HepG2 (cell line): ENCODE measurements around the gene BTRC.

Experiments
- CTCF ChIP-seq: sonication (generic); formaldehyde crosslinking; IDR thresholded peaks from 2 replicates; pipeline ENCODE4 v1.5.0; 2020; ENCODE audit warnings: mild to moderate bottlenecking, missing genetic modification reagents, moderate library complexity
- IKZF4 ChIP-seq: sonication (generic); formaldehyde crosslinking; IDR thresholded peaks from 2 replicates; pipeline ENCODE4 v1.5.1; 2020; ENCODE audit warnings: borderline replicate concordance, mild to moderate bottlenecking, low read depth, missing genetic modification reagents; ENCODE audit errors: not compliant biosample characterization
- MED1 ChIP-seq: sonication (generic); formaldehyde crosslinking; IDR thresholded peaks from 2 replicates; pipeline ENCODE4 v1.4.0; 2020; ENCODE audit warnings: missing genetic modification reagents
- POLR2A ChIP-seq, 2 experiments: IDR thresholded peaks; 2 replicates each; pipeline ENCODE4 v1.6.1; 2011; ENCODE audit warnings: low read depth in 2 of 2, low read length in 2 of 2, mild to moderate bottlenecking in 1 of 2, moderate library complexity in 1 of 2; ENCODE audit not compliant: insufficient read depth in 1 of 2
- ZBTB38 ChIP-seq: sonication (generic); formaldehyde crosslinking; IDR thresholded peaks from 2 replicates; pipeline ENCODE4 v1.5.1; 2020; ENCODE audit warnings: mild to moderate bottlenecking, missing genetic modification reagents
- ZNF720 ChIP-seq: sonication (generic); formaldehyde crosslinking; IDR thresholded peaks from 2 replicates; pipeline ENCODE4 v1.4.0; 2020; ENCODE audit warnings: missing genetic modification reagents

- TF ChIP-seq ZBTB38: no peak
- TF ChIP-seq POLR2A (IDR thresholded peaks at IDR 0.05; ENCODE audit: insufficient read depth in 1 of 2, low read depth in 2 of 2, low read length in 2 of 2): no peak
- TF ChIP-seq ZNF720 (CRISPR knock-in tag): no peak
- TF ChIP-seq CTCF: peak; percentile 53
- no peak for TF ChIP-seq IKZF4
- TF ChIP-seq MED1 (CRISPR knock-in tag): no peak
These were observed 182.8 kb downstream of the BTRC start for GRCh38 chr10:101536800-101537199.
